NB4 (cell line): ENCODE measurements around the gene CDKN2B-AS1.

Experiments used
- DNase-seq: peaks from one replicate; pipeline ENCODE4 v3.0.0; 2010; ENCODE audit warnings: low read depth
- H3K4me3 ChIP-seq: one replicate; pipeline ENCODE4 v1.5.1; 2011; ENCODE audit warnings: mild to moderate bottlenecking, low read depth, low read length, moderate library complexity
- MYC ChIP-seq: IDR thresholded peaks from 2 replicates; pipeline ENCODE4 v1.6.1; 2011; ENCODE audit warnings: low read depth, low read length
- POLR2A ChIP-seq: IDR thresholded peaks from 2 replicates; pipeline ENCODE4 v1.6.1; 2011; ENCODE audit warnings: mild to moderate bottlenecking; ENCODE audit not compliant: insufficient read length; ENCODE audit errors: extremely low read depth
- TF ChIP-seq, protein P1 (sequence below): IDR thresholded peaks from one replicate; pipeline ENCODE4 v1.5.1; 2012; ENCODE audit warnings: low read depth, low read length
- TF ChIP-seq, protein P2 (sequence below): IDR thresholded peaks from 2 replicates; pipeline ENCODE4 v1.6.1; 2011; ENCODE audit warnings: low read depth, low read length

The CDKN2B-AS1 gene

DNA sequence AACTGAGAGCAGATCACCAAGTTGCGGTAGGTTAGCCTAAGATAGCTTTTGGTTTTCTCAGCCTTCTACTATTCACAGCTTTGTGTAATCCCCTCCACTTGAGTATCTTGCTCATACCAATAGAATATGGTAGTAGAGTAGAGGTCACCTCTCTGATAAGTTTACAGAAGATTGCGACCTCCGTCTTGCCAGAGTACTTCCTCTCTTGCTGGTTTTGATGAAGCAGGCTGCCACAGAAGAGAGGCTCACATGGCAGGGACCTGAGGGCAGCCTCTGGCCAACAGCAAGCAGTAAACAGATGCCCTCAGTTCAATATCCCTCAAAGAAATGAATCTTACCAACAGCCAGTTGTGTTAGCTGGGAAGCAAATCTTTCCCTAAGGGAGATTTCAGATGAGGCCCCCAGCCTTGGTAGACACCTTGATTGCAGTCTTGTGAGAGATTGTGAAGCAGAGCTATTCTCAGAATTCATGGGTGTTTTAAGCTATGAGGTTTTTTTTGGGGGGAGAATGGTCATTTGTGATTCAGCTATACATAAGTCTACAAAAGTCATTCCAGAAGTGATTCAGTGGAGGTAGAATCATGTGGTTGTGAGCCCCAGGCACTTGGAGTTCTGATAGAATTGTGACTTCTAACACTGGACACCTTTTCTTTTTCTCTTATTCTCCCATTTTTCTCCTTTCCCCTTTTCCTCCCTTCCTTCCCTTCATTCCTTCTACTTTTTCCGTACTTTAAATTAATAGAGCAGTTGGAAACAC is 37.2 kb downstream of the CDKN2B-AS1 start:
- TF ChIP-seq, protein P1, sequence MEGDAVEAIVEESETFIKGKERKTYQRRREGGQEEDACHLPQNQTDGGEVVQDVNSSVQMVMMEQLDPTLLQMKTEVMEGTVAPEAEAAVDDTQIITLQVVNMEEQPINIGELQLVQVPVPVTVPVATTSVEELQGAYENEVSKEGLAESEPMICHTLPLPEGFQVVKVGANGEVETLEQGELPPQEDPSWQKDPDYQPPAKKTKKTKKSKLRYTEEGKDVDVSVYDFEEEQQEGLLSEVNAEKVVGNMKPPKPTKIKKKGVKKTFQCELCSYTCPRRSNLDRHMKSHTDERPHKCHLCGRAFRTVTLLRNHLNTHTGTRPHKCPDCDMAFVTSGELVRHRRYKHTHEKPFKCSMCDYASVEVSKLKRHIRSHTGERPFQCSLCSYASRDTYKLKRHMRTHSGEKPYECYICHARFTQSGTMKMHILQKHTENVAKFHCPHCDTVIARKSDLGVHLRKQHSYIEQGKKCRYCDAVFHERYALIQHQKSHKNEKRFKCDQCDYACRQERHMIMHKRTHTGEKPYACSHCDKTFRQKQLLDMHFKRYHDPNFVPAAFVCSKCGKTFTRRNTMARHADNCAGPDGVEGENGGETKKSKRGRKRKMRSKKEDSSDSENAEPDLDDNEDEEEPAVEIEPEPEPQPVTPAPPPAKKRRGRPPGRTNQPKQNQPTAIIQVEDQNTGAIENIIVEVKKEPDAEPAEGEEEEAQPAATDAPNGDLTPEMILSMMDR = no peak
- no peak for TF ChIP-seq MYC
- TF ChIP-seq, protein P2, sequence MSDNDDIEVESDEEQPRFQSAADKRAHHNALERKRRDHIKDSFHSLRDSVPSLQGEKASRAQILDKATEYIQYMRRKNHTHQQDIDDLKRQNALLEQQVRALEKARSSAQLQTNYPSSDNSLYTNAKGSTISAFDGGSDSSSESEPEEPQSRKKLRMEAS = no peak
- no peak overlapping the region for H3K4me3 ChIP-seq
- no peak for DNase-seq

DNA sequence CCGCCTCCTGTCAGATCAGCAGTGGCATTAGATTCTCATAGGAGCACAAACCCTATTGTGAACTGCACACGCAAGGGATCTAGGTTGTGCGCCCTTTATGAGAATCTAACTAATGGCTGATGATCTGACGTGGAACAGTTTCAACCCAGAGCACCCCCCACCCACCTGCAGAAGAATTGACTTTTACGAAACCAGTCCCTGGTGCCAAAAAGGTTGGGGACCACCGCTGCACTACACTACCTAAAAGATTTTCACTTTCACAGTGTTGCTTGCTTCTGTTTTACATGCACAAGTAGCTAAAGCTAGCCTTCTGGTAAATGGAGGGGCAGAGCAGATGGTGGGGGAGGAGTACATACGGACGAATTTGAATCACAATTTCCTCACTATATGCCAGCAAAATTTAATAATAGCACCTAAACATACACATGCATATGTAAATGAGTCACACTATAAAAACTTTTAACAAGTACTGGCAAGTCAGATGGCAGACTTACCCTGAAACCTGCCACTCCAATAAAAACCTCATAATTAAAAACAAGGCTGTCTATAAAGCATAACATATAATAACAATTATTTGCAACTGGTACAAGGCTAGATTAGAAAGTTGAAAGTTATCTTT is 38.5 kb downstream of the CDKN2B-AS1 start:
- TF ChIP-seq, protein P2 = no peak
- TF ChIP-seq MYC (no peak), POLR2A (no peak)
- TF ChIP-seq, protein P1 = no peak
- no peak overlapping the region for H3K4me3 ChIP-seq
- no peak for DNase-seq

DNA sequence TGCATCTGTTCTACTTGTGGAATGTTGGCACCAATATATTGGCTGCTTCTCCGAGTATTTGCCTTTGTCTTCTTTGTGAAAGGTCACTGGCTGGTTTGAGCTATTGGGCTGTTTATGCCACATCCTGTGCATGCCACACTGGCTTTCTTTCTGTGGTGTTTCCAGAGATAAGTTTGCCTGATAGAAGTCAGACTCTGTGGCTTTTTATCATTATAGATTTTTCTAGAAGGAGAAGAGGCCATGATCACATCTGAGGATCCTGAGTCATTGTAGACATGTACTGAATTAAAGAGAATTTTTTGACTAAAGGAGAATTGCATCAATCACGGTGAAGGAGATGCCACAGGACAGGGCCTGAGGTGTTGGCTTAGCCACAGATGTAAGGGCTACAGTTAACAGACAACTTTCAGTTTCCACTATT is 41.0 kb downstream of the CDKN2B-AS1 start:
- DNase-seq = no peak
- TF ChIP-seq MYC (no peak), POLR2A (no peak)
- TF ChIP-seq, protein P1 = no peak
- TF ChIP-seq, protein P2 = no peak
- no peak overlapping the region for H3K4me3 ChIP-seq

DNA sequence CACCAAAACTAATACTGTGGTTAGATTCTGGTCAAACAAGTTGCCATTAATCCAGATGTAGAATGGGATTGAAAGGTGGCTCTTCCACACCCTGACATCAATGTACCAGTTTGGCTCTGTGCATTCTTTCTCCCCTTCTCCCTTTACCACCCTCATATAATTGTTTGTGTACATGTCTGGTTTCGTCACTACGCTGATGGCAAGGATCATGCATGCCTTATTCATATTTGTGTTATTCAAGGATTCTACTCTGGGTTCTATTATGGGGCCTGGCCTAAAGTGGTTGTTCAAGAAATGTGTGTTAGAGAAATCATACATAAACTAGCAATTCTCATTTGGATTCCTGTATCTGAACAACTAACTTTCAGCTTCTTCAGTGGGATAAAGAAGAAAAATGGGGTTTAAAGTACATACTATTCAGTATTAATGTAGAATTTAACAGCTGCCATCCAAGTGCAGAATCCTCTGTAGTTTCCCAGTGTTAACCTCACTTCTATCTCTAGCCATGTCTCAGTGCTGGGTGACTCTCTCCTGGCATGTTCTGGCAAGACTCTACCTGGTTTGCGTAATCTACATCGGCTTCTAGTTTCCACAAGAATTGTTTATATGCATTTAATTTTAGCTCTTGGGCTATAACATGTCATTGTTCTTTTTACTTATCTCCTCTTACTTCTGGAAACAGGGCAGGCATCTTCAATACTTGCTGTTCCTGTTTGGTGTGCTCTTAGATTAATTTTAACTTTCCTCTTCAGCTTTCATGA is 42.5 kb downstream of the CDKN2B-AS1 start:
- no peak for DNase-seq
- TF ChIP-seq, protein P2 = no peak
- TF ChIP-seq POLR2A (no peak), MYC (no peak)
- TF ChIP-seq, protein P1 = no peak
- no peak overlapping the region for H3K4me3 ChIP-seq

DNA sequence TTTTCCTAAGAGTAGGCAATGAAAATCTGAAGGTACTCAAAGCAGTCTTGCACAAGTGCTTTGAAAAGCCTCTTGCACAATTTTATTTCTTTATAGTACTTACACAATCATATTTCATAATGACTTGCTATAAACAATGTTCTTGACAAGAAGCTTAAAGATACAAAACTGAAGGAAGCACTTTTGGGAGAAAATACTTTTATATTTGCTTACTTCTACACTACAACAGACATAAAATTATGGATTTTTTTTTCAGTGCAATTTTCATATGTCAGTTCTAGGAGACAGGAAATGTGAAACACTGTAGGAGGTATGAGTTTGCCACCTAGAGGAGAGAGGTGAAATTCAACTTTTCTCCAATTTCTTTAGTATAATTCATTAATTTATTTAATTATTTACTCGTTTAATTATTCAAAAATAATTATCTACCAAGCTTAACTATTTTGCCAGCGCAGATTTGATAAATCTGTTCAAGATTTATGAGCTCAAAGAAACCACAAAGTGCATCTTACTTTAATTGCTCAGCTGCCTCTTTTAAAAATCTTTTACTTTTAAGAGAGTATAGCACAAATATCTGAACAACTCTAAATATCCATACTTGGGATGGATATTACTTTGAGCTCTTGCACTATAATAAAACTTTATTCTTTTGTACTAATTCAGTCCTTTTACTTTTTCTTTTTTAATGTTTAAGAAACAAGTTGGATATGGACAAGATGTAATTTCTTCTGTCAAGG is 43.5 kb downstream of the CDKN2B-AS1 start:
- H3K4me3 ChIP-seq = no peak overlapping the region
- TF ChIP-seq, protein P2 = no peak
- TF ChIP-seq MYC (no peak), POLR2A (no peak)
- TF ChIP-seq, protein P1 = no peak
- DNase-seq = no peak
